ENCODE results near the gene NFIA.
A peak's percentile ranks its signal among the peaks of the same experiment; 100 is the strongest.

NFIA gene

DNA sequence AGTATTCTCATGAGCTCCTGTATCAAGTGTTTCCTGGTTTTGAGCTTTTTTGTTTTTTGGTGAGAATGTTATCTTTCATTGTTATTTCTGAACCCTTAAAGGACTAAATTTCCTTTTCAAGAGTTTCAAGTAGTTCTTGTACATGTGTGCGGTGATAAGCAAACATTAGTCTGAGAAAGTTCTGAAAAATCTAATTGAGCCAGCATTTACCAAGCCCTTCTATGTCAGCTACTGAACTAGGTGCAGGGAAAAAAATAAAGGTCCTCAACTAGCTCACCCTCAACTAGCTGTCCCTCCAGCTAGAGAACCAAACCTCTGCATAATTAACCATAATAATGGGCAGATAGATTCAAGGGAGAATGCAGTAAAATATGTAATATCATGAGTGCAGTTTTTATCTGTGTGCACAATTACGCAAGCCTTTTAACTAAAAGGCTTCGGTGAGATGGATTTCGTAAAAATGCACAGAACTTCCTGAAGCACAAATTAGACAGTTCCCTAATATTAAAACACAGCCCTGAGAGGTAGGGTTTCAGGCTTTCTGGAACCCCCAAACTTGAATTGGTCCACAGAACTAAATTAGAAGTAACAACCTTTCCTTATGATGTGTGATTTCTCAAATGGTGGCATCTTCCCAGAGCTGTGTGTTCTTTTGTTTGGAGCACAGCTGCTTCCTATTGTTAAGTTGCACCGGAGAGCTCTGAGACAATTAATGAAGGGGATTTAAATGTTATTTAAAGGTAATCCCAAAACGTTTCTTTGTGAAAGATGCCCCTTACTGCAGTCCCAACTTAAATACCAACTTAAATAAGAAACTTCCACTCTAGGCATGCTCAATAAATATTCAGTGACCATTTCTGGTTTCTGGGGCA, 165.8 kb downstream of the NFIA start:
- no peak for DNase-seq

DNA sequence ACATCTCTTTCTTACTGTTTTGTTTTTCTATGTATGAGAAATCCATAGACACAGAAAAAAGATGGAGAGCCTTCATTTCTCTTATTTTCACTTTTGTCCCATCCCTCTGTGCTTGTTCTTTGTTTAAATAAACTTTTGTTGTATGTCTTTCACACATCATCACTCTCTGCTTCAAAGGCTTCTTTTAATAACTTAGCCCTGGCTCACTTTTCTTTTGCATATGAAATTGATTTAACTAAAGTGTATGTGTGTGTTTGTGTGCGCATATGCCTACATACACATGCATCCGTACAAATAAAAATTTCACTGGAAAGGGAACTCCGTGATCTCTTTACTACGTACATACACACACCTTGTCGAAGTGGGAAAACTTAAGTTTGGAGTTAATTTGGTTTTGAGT, 168.6 kb downstream of the NFIA start:
- no peak for DNase-seq

DNA sequence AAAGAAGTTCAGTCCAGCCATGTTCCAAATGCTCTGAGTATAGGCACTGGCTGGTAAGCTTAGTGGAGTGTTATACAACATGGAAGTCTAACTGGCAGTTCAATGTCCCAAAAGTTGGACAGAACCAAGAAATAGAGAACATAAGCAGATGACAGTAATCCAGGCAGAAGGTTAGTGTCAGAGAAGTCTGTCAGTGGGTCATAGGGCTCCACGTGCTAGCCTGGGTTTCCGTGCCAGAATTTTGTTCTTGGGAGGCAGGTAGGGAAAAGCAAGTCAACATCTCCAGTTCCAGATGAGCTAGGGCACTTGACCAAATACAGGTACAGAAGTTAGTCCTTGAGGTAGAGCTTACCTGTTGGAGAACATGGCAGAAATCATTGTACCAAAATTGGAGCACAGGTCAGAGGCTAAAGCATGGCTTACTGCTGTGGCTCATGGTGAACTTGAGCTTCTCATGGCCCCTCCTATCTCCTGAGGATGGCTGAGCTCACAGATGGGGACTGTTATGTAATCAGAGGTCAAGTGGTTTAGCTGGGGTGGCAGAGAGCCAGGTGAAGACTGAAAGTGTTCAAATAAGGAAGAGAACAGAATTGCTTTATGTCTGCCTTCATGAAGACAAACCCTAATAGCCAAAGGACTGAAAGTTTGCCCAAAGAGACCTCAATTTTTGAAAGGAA, 170.8 kb downstream of the NFIA start:
- DNase-seq = peak; percentile 56

DNA sequence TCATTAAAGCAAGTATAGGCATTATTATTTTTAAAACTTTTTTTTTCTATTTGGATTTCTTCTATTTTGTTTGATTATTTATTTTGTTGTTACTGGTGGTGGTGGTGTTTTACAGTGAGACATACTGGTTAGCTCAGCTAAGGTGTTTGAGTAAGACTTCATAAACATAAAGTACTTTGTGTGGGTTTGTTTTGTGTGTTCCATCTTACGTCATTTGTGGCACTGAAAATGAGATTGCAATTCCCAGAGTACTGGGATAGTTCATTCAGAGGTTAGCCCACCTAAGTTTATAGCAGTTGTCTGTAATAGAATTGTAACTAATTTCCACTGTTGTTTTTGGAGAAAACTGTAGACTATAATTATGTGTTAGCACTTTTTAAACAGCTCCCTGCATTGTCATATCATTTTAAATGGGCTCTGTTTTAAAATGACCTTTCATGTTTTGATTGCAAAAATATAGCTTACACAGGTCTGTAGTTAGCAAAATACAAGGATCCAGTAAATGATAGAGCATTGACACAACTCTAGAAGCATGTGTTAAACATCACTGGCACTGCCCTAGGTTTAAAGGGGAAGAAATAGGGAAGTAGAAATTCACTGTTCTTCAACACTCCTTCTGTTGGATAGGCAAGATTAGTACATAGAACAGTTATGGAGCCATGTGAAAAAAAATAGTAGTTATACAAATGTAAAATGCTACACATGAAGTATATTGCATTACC, 171.7 kb downstream of the NFIA start:
- no peak for DNase-seq

DNA sequence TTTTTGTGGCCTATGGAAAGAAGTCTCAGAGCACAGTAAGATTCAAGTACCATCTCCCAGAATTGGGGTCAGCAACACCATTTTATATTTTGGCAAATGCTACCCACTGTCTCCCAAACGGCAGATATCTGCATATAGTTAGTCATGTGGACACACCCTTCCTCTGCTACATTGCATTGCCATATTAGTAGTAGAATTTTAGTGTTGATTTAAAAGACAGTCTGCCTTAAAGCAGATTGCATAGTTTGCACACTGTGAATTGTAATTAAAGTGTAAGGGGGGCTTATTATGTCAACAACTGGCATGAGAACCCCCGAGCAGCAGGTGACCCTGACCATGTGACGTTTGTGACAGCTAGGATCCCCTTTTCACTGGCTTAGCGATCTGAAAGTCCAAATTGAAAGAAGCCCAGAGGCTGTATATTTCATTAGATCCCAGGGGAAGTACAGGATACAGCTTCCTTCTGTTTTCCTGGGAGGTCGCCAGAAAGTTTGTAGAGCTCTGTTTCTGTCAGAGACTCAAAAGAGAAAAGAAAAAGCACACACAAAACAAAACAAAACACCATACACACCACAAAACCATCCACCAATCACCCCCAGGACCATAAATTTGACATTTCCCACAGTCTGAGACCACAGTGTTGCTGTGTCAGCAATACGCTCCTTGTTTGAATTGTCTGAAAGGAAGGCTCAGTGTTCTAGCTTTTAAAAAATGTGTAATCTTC, 172.4 kb downstream of the NFIA start:
- DNase-seq = peak; percentile 68

DNA sequence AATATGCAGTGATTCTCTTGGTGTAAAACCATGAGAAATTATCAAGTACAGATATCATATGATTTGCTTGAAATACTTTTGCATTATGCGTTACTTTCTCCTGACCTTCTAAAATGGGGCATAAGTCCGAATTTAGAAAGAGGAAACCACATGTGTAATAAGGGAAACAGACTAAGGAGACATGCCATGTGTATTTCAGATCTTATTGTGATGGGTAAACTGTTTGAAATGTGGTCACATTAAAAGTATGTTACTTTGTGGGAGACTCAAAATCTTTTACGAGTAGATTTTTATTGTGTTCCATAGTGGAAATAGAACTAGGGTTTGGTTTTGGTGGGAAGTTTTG, 173.0 kb downstream of the NFIA start:
- no peak for DNase-seq

DNA sequence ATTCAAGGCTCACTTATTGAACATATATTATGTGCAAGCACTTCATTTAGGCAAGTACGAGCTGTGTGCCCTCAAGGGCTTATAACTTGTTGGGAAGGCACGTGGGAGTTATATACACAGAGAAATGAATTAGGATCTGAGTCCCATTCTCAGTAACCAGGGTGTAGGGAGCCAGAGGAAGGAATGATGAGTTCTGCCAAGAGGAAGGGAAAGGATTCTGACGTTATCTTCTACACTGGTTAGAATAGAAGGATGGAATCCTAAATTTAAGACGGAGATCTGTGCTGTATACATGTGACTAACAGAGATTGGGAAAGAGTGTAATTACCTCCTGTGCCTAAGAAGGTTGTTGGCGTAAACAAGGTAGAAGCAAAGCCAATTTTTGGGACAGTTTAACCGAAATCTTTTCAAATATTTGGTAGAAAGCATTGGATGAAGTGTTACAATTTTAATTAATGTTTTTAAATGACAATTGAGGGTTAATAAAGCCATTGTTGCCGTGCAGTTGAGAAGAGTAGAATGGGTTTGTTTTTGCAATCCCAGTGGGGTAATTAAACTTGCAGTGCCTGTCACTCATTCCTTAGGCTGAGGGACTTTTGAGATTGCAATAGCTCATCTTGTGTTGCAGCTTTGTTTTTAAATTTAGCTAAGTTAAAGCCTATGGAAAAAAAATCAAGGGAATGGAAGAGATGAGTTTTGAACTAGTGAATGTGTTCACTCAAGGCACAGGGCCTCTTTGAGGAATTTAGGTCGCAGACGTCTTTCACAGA, 177.2 kb downstream of the NFIA start:
- DNase-seq = no peak

DNA sequence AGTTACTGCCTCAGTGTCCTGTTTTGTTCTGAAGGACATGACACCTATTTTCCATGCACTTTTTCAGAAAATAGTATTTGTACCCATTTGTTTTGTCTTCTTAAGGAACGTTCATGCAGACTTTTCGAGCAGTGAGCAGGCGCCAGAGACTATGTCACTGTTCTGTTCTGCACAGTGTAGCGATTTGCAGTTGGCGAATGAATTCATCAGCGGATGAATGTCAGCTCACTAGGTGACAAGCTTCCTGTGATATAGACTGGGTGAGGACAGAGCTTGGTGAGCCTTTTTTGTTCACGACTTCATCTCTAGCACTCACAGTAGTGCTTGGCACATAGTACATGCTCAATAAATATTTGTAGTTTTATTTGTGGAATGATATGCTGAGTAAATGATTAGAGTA, 177.8 kb downstream of the NFIA start:
- DNase-seq = no peak

DNA sequence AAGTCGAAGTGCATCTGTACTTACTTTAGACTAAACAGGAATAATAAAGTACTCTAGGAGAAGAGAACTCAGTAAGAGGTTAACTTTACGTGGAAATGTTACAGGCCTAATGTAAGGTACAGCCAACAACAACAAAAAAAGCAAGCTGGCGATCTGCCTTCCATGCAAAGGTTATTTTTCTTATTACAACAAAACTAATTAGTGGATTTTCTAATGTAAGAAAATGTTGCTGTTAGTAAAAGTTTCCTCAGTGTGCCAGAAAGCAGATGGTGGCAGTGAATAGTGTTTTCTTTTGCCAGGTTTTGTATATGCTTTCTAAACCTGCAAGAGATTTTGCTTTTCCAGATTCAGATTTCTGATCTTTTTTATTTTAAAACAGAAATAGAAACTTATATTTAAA, 179.2 kb downstream of the NFIA start:
- DNase-seq = no peak

DNA sequence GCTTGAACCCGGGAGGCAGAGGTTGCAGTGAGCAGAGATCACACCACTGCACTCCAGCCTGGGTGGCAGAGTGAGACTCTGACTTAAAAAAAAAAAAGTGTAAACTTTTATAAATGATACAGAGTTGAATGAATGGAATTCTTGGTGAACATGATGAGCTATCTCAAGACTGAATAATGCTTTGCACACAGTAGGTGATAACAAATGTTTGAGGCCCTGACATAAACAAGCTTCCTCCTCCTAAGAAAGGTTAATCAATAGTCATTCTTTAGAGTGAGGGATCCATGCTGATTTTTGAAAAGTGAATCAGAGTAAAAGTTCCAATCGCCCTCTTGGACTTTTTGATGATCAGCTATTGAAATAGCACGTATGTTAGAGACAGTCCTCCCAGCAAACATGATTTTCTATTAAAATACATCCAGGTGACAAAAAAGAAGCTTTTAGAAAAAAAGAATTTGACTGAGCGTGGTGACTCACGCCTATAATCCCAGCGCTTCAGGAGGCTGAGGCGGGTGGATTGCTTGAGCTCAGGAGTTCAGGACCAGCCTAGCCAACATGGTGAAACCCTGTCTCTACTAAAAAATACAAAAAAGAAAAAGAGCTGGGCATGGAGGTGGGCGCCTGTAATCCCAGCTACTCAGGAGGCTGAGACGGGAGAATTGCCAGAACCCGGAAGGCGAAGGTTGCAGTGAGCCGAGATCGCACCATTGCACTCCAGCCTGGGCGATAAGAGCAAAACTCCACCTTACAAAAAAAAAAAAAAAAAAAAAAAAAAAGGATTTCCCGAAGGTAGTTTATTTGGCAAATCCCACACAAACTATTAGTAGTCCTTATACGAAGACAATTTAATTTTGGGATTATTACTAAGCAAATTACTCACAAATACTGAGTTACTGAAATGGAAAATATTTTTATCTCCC, 181.8 kb downstream of the NFIA start:
- DNase-seq = no peak

DNA sequence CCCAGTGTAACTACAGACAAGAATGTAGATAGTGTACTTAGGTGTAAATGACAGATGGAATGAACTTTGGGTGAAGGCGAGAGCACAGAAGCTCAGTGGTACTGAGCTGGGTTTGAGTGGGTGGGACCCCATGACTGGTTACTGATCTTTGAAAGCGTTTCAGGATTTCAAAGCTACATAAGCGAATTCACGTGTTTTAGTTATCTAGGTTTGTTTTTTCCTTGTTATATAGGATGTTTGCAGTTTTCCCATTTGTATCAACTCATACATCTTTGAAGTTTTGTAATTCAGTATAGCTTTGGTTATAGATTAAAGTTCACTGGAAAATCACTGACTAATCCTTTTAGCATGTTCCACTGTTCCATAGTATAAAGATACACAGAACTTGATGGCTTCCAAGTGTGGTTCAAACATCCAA, 182.5 kb downstream of the NFIA start:
- DNase-seq = no peak

DNA sequence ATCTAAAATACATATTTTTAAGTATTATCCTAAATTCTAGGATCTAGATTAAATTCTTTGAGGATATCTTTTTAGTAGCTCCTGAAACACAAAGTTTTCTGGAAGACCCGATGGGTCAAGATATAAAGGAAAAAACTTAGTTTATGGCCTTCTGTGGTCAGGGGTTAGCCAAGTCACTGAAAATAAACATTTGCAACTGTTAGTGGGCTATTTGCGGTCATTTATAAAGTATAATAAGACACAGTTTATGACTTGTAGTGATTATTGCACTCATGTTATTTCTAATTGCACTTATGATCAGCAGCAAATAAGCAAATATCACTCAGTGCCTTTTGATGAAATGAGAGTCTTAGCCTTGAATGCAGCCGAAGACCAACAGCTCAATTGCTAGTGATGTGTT, 183.3 kb downstream of the NFIA start:
- DNase-seq = no peak

DNA sequence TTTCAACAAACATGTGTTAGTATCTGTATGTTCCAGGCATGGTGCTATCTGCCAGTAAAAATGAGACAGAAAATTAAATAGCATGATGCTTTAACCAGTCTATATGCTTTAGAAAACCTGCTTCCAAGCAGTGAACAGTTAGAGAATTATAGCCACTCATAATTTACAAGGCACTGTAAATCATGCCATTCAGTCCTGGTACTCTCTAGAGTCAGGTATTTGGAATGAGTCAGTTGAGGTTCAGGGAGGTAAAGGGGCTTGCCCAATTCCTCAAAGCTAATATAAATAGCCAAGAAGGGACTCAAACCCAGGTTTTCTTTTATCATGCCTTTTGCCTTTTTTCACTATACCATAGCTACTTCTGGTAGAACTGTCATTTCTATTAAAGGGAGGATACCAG, 184.4 kb downstream of the NFIA start:
- no peak for DNase-seq

DNA sequence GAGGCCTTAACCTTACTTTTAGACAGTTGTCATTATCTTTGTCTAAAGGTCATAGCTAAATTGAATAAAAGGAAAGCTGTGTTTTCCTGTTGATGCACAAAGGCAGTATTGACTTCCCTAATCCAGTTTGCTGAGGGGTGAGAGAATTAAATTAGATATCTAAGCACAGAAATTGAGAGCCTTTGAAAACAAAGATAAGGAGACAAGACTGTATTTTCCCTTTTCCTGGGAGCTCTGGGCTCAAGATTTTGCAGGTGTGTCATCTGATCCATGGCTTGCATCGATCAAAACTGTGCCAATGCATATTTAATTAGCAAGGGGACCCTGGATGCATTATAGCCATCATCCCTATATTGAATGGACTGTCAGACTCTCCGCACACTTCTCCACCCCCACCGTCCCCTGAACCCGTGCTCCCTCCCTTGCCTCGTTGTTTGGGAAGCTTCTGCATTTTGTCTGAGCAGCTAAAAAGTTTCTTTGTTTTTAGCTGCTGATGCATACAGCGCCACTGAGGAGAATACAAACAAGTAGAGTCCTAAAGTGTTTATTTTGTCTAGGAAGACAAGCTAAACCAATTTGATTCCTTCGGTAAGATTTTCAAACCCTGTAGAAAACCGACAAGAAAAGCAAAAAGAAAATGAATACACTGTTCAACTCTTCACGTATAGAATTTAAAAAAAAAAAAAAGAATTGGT, 186.3 kb downstream of the NFIA start:
- no peak for DNase-seq

DNA sequence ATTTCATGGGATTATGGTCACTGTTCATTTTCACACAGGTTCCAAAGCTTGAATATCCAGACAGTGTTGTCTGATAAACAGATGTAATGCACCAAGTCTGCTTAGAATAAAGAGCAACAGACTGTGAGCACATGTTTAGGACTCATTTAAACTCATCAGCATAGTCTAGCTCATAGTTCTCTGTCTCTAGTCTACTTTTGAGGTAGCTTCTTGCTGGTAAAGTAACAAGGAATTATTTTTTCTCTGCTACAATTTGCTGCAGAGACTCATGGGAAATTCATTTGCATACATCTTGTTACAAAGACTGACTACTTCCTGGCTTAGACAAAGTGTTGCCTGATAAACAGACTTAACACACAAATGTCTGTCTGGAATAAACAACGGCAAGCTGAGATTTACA, 187.2 kb downstream of the NFIA start:
- DNase-seq = no peak

DNA sequence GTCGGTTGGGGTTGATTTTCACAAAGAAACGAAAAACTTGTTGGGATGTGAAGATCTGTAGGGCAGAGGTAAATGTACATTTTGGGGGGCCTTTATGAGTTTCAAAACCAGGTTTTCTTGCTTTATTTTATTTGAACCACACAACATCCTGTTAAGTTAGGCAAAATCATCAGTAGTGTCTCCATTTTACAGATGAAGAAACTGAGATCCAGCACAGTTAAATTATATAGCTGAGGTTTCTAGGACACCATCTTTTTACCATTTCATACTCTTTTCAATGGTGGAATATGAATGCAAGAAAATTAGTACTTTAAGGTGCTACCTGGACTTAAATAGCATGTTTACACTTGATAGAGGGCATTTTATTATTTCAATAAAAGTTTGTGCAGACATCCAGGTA, 187.7 kb downstream of the NFIA start:
- no peak for DNase-seq

DNA sequence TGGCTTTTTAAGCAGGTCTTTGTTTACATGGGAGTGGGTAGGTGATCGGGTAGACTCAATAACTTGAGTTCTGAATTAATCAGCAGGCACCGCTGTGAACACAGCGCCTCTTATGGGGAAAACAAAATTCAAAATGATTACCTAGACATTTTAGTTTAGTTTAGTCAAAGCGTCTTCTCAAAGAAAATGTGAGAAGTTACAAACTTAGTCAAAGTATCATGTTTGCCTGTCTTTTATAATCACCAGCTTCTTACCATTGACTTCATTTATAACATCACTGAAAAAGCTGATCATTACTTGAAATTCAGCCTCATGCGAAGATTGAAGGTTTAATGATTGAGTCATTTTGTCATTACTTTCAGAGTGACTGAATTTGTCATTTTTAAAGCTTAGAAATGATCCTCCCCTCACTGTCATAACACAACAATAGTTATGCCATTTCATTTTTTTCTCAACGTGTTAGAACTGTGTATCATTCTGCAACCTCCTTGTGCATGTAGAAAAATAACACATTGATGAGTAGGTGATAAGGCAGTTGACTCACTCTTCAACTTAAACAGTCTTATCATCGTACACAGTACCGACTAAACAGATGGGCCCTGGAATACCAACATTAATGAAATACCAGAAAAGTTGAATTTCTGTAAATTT, 188.5 kb downstream of the NFIA start:
- DNase-seq = no peak

DNA sequence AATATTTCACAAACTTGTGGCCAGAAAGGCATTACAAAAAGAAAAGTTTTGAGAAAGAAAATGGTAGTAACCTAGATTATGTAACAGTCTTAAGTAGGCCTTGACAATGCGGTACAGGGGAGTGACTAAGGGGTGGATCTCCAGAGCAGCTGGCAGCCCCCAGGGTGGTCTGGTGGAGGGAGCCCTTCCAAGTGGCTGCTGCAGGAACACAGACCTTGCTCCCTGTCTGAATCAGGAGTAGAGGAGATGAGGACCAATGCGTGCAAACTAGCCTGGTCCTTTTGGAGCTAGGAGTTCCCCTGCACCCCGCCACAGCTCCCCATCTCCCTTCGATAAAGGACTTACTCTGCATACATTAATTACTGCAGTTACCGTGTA, 189.0 kb downstream of the NFIA start:
- no peak for DNase-seq

DNA sequence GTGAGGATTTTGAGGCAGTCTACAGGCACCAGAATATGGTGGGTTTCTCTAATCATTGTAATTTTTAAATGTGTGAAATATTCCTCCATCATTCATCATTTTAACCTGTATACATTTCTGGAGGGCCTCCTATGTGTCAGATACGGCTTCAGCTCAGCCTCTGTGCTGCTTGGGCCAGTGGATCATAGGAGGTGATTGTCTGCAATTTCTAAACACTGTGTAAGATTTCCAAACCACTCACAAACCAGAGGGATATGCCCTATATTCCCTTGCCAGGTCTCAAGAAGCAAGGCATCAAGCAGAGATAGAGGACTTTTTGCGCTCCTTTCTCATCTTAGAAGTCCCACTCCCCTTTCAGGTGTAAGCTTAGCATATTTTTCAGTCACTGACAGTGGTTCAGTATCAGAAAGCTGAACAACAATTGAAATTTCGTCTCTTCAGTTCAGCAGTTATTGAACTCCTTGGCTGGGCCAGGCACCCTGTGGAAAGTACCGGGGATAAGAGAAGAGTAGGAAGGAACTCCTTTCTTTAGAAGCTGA, 190.9 kb downstream of the NFIA start:
- DNase-seq = no peak

DNA sequence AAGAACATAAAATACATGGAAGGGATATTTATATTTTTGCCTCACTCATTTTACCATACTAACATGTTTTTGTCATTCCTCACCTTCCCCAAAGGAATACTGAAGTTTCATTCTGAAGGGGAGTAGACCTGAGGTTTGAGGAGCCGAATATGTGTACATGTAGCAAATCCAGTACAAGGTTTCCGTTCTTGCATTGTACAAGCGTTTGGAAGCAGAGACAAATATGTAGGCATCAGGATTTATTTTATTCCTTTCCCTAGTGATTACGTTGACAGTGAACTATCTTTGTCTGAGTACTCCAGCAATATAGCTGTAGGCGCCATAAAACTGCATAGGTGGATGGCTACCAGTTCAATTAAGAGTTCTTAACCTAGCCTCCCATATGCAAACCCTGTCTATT, 191.5 kb downstream of the NFIA start:
- DNase-seq = no peak

Data from fibroblast of skin of abdomen (primary cell).